Nephron (organoid): ENCODE measurements around the gene MBOAT2.
A peak's percentile ranks its signal among the peaks of the same experiment; 100 is the strongest.

ENCODE experiments used
- H3K27ac Mint-ChIP-seq, 3 experiments: 2 replicates each; pipeline ENCODE4 v1.8.0; 2020; ENCODE audit warnings: mixed read lengths in 3 of 3, mild to moderate bottlenecking in 2 of 3, moderate library complexity in 1 of 3
- H3K27me3 Mint-ChIP-seq: 2 replicates; pipeline ENCODE4 v1.8.0; 2021; ENCODE audit warnings: low read depth, mild to moderate bottlenecking, moderate library complexity, mixed read lengths
- H3K36me3 Mint-ChIP-seq: 2 replicates; pipeline ENCODE4 v1.8.0; 2020; ENCODE audit warnings: low read depth, mixed read lengths
- H3K4me1 Mint-ChIP-seq: 2 replicates; pipeline ENCODE4 v1.8.0; 2020; ENCODE audit warnings: mixed read lengths
- H3K4me3 Mint-ChIP-seq, 3 experiments: 2 replicates each; pipeline ENCODE4 v1.8.0; 2020; ENCODE audit warnings: mild to moderate bottlenecking in 3 of 3, mixed read lengths in 3 of 3, moderate library complexity in 2 of 3
- H3K9me3 Mint-ChIP-seq: 2 replicates; pipeline ENCODE4 v1.8.0; 2020; ENCODE audit warnings: mixed read lengths
- TF ChIP-seq, protein P1 (sequence below), 3 experiments: fragments of 200-600 bp; sonication (generic); IDR thresholded peaks; one replicate each; pipeline ENCODE4 v1.5.0; 2021; ENCODE audit warnings: antibody characterized with exemption in 3 of 3; ENCODE audit not compliant: unreplicated experiment in 3 of 3

MBOAT2 gene

GRCh38 chr2:8851811-8852560, 151.5 kb downstream of the MBOAT2 start:
- TF ChIP-seq, protein P1, sequence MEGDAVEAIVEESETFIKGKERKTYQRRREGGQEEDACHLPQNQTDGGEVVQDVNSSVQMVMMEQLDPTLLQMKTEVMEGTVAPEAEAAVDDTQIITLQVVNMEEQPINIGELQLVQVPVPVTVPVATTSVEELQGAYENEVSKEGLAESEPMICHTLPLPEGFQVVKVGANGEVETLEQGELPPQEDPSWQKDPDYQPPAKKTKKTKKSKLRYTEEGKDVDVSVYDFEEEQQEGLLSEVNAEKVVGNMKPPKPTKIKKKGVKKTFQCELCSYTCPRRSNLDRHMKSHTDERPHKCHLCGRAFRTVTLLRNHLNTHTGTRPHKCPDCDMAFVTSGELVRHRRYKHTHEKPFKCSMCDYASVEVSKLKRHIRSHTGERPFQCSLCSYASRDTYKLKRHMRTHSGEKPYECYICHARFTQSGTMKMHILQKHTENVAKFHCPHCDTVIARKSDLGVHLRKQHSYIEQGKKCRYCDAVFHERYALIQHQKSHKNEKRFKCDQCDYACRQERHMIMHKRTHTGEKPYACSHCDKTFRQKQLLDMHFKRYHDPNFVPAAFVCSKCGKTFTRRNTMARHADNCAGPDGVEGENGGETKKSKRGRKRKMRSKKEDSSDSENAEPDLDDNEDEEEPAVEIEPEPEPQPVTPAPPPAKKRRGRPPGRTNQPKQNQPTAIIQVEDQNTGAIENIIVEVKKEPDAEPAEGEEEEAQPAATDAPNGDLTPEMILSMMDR (IDR thresholded peaks at IDR 0.05; ENCODE audit: unreplicated experiment in 3 of 3) = no peak
- Mint-ChIP-seq H3K36me3 (peaks cover 9% of the 10 kb centered on the region), H3K4me1 (peaks cover 22% of the 10 kb centered on the region), H3K4me3 (no peak overlapping the region), H3K9me3 (no peaks in the 10 kb centered on the region), H3K27me3 (no peaks in the 10 kb centered on the region), H3K27ac (peak overlapping the region in 1 of 3 experiments; percentile 3)

DNA sequence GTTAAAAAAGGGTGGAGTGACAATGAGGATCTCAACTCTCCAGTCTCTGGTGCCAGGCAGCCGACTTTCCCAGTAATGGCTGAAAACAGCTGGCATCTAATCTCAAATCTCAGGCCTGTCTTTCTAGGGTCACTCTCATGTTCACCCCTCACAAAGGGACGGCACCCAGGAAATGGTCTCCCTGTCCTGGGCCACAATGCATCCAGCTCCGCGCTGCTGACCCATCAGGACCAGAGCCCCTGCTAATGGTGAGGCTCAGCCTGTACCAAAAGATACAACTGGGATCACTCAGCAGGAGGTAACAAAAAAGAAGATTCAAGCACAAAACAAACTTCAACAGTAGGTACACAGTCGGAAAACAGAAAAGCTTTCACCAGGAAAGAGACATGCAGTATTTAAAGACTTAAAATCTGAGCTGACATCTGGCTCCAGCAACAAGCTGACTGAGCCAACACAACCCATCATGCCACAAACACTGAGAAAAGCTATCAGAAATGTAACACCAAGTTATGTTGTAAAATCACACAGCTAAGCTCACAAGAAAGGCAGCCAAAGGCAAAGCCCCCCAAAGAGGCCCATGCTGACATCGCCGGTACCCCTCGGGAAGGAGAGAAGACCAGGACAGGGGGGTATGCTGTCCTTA, 152.5 kb downstream of the MBOAT2 start:
- TF ChIP-seq, protein P1 (IDR thresholded peaks at IDR 0.05; ENCODE audit: unreplicated experiment in 3 of 3) = no peak
- no peaks in the 10 kb centered on the region for H3K9me3 Mint-ChIP-seq
- peaks cover 22% of the 10 kb centered on the region for H3K4me1 Mint-ChIP-seq
- no peaks in the 10 kb centered on the region for H3K27me3 Mint-ChIP-seq
- H3K36me3 Mint-ChIP-seq = peaks cover 13% of the 10 kb centered on the region
- H3K4me3 Mint-ChIP-seq = no peak overlapping the region
- H3K27ac Mint-ChIP-seq = no peak overlapping the region

DNA sequence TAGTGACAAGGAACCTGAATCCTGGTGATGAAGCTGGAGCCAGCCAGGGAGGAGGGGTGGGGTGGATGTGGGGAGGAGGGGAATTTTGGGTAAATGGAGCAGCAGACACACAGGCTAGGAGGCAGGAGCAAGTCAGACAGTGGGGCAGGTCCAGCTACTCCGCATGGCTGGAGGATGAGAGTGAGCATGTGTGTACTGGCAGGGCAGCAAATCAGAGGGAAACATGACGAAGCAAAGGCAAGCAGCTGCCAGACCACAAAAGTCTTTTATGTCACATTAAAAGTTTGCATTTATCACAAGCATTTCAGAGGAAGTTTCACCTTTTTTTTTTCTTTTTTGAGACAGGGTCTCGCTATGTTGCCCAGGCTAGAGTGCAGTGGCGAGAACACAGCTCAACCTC, 154.2 kb downstream of the MBOAT2 start:
- Mint-ChIP-seq H3K27ac (no peak overlapping the region), H3K4me1 (peaks cover 22% of the 10 kb centered on the region), H3K9me3 (no peaks in the 10 kb centered on the region), H3K36me3 (peaks cover 8% of the 10 kb centered on the region), H3K4me3 (no peak overlapping the region), H3K27me3 (no peaks in the 10 kb centered on the region)
- TF ChIP-seq, protein P1 (IDR thresholded peaks at IDR 0.05; ENCODE audit: unreplicated experiment in 3 of 3) = no peak

DNA sequence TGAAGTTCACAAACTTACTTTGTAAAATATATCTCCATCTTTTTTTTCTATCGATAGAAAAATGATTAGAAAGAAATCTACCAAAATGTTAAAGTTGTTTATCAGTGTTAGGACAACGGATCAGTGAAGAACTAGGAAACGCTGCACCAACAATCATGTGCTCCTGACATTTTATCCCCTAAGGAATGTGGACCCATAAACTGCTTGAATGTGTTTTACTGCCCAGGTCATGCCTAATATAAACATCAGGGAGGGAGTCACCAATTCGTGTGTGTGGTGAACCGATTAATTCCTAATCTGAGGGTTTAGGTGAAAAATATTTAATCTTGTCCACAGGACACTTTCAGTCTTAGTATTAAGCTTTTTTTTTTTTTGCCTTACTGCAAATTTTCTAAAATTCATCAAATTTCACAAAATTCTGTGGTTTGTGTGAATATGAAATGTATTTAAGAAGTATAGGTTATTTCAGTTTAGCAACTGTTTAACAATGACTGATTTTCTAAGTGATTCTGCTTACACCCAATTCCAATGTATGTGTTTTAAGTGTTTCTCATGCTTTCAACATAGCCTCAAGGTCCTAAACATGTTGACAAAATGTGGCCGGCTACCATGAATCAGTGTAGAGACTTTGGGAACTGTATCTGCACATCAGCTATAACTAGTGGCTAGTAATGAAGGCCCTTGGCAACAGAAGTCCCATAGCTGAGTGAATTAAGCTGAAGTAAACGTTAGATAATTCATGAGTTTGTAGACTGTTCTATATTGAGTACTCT, 155.0 kb downstream of the MBOAT2 start:
- Mint-ChIP-seq H3K36me3 (peaks cover 8% of the 10 kb centered on the region), H3K27me3 (no peaks in the 10 kb centered on the region), H3K9me3 (no peaks in the 10 kb centered on the region), H3K4me1 (peaks cover 28% of the 10 kb centered on the region), H3K27ac (no peak overlapping the region), H3K4me3 (no peak overlapping the region)
- TF ChIP-seq, protein P1 (IDR thresholded peaks at IDR 0.05; ENCODE audit: unreplicated experiment in 3 of 3) = no peak

- no peaks in the 10 kb centered on the region for H3K9me3 Mint-ChIP-seq
- H3K27ac Mint-ChIP-seq = no peak overlapping the region
- H3K36me3 Mint-ChIP-seq = peaks cover 8% of the 10 kb centered on the region
- H3K4me1 Mint-ChIP-seq = peaks cover 28% of the 10 kb centered on the region
- TF ChIP-seq, protein P1 (IDR thresholded peaks at IDR 0.05; ENCODE audit: unreplicated experiment in 3 of 3) = no peak
- no peak overlapping the region for H3K4me3 Mint-ChIP-seq
- H3K27me3 Mint-ChIP-seq = no peaks in the 10 kb centered on the region
Observed at GRCh38 chr2:8847400-8847799, 156.1 kb downstream of the MBOAT2 start.
